K562 (cell line): ENCODE data around the gene KCNAB1. TPM values are rescaled to one million over a fixed set of nuclear protein-coding genes. Genes with fewer than 3 reads are reported as not detected.

Source experiments
- CREB1 ChIP-seq, 2 experiments: sonication (generic) in 1 of 2; formaldehyde crosslinking in 1 of 2; IDR thresholded peaks; 2 replicates each; pipeline versions ENCODE4 v1.6.1 to v1.8.0; 2012 to 2022; ENCODE audit warnings: inconsistent platforms in 1 of 2, mild to moderate bottlenecking in 1 of 2, missing genetic modification reagents in 1 of 2, moderate library complexity in 1 of 2
- ETV5 ChIP-seq: sonication (generic); formaldehyde crosslinking; IDR thresholded peaks from 2 replicates; pipeline ENCODE4 v1.4.0; 2020; ENCODE audit warnings: low read depth, mild to moderate bottlenecking, missing genetic modification reagents
- FOXA3 ChIP-seq, 2 experiments: fragments of 450-650 bp in 1 of 2; sonication (generic) in 1 of 2; formaldehyde crosslinking; IDR thresholded peaks in 1 of 2; conservative IDR thresholded peaks in 1 of 2; 2 replicates each; pipeline versions ENCODE4 v1.4.0 to v1.8.0; 2020 to 2022; ENCODE audit warnings: mild to moderate bottlenecking in 2 of 2, missing genetic modification reagents in 1 of 2
- IFI16 ChIP-seq: fragments of 250-450 bp; sonication (Bioruptor Pico); IDR thresholded peaks from 2 replicates; pipeline ENCODE4 v2.1.2; 2022; ENCODE audit warnings: mild to moderate bottlenecking, inconsistent platforms
- KAT2B ChIP-seq: IDR thresholded peaks from one replicate; pipeline ENCODE4 v1.6.1; 2012; ENCODE audit warnings: low read depth, mild to moderate bottlenecking, control low read depth, inconsistent platforms, low read length, moderate library complexity
- L3MBTL2 ChIP-seq: fragments of 450-650 bp; IDR thresholded peaks from 2 replicates; pipeline ENCODE4 v1.6.1; 2016; ENCODE audit warnings: mild to moderate bottlenecking, moderate library complexity
- NR4A1 ChIP-seq, 2 experiments: fragments of 250-450 bp in 1 of 2; fragments of 450-650 bp in 1 of 2; sonication (Bioruptor Pico) in 1 of 2; IDR thresholded peaks; 2 replicates each; pipeline versions ENCODE4 v1.4.0 to v1.6.1; 2016 to 2020; ENCODE audit warnings: mild to moderate bottlenecking in 2 of 2, missing compliant biosample characterization in 1 of 2, missing genetic modification characterization in 1 of 2, moderate library complexity in 1 of 2
- POLR2G ChIP-seq: fragments of 200-400 bp; formaldehyde crosslinking; IDR thresholded peaks from 2 replicates; pipeline ENCODE4 v1.6.1; 2017; ENCODE audit warnings: low read depth, mild to moderate bottlenecking, antibody characterized with exemption, low read length, moderate library complexity
- SOX6 ChIP-seq: fragments of 450-650 bp; IDR thresholded peaks from 2 replicates; pipeline ENCODE4 v1.6.1; 2014; ENCODE audit warnings: mild to moderate bottlenecking
- SRF ChIP-seq, 2 experiments: fragments of 250-450, 450-650 bp in 1 of 2; sonication (Bioruptor Pico) in 1 of 2; sonication (generic) in 1 of 2; formaldehyde crosslinking; IDR thresholded peaks; 2 replicates each; pipeline versions ENCODE4 v1.5.0 to v1.5.1; 2020 to 2022; ENCODE audit warnings: mild to moderate bottlenecking in 1 of 2, missing genetic modification reagents in 1 of 2
- STAT5A ChIP-seq: IDR thresholded peaks from 2 replicates; pipeline ENCODE4 v1.6.1; 2012; ENCODE audit warnings: low read length, inconsistent platforms, borderline replicate concordance
- ZNF121 ChIP-seq: sonication (generic); formaldehyde crosslinking; conservative IDR thresholded peaks from 2 replicates; pipeline ENCODE4 v1.8.0; 2022; ENCODE audit warnings: missing genetic modification reagents
- ZNF780A ChIP-seq: fragments of 250-450 bp; sonication (Bioruptor Pico); IDR thresholded peaks from 2 replicates; pipeline ENCODE4 v1.5.0; 2021; ENCODE audit warnings: mild to moderate bottlenecking
- polyA plus RNA-seq, 8 experiments: library from polyadenylated mRNA; depleted of rRNA in 4 of 8; stranded (reverse) in 5 of 8; unstranded in 3 of 8; fragments of >200 nt; fragmentation: Nextera tagmentation in 2 of 8; fragmentation: Illumina TruSeq in 1 of 8; extraction: Ambion mirVana in 2 of 8; extraction: Trizol in 1 of 8; gene quantifications; 2 replicates each; pipeline versions ENCODE4 v1.2.1 to v1.2.3, GENCODE V29; 2011 to 2014; ENCODE audit warnings: inconsistent platforms in 1 of 8, missing spikeins in 1 of 8
- total RNA-seq, 7 experiments: library from RNA; depleted of rRNA in 6 of 7; stranded (reverse); fragments of >200 nt in 6 of 7; fragmentation: Illumina TruSeq in 2 of 7; extraction: Trizol in 2 of 7; gene quantifications; 2 replicates each; pipeline versions ENCODE4 v1.2.1 to v1.2.3, GENCODE V29; 2011 to 2021; ENCODE audit warnings: low replicate concordance in 1 of 7
- TF ChIP-seq, protein P1 (sequence below): fragments of 450-650 bp; conservative IDR thresholded peaks from 2 replicates; pipeline ENCODE4 v1.6.1; 2016; ENCODE audit warnings: missing genetic modification characterization, low read depth, mild to moderate bottlenecking, control low read depth, missing compliant biosample characterization
- TF ChIP-seq, protein P2 (sequence below): fragments of 450-650 bp; formaldehyde crosslinking; IDR thresholded peaks from 2 replicates; pipeline ENCODE4 v1.4.0; 2020; ENCODE audit warnings: mild to moderate bottlenecking, mixed read lengths
- TF ChIP-seq, protein P3 (sequence below): fragments of 450-650 bp; formaldehyde crosslinking; conservative IDR thresholded peaks from 2 replicates; pipeline ENCODE4 v1.4.0; 2022; ENCODE audit warnings: mild to moderate bottlenecking, missing genetic modification characterization
- TF ChIP-seq, protein P4 (sequence below): fragments of 450-650 bp; IDR thresholded peaks from 2 replicates; pipeline ENCODE4 v1.6.1; 2017; ENCODE audit warnings: antibody characterized with exemption

Gene KCNAB1
- total and polyA plus RNA-seq, 9 of the 15 experiments (the other 6 are each of a cell fraction or from before 2014, with no cell fraction given) = 0.14 to 1.2 (median 0.51) TPM

DNA sequence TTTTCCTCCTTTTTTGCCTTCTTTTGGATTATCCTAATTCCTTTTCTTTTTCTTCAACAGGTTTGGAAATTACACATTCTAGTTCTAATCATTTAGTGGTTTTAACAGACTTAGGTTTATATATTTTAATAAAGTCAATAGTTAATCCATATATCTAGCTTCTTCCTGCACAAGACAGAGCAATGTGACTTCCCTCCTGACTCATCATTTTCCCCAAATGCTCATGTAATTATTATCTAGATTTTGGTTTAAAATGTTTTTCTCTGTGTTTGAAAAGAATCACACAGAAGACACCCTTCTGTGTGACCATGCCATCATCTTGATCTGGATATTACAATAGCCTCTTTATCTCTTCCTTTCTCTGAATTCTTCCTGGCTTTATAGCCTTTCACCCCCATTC lies 463.1 kb downstream of the KCNAB1 start (continued):
- TF ChIP-seq ZNF121 (CRISPR knock-in tag) = no peak
- TF ChIP-seq, protein P1, sequence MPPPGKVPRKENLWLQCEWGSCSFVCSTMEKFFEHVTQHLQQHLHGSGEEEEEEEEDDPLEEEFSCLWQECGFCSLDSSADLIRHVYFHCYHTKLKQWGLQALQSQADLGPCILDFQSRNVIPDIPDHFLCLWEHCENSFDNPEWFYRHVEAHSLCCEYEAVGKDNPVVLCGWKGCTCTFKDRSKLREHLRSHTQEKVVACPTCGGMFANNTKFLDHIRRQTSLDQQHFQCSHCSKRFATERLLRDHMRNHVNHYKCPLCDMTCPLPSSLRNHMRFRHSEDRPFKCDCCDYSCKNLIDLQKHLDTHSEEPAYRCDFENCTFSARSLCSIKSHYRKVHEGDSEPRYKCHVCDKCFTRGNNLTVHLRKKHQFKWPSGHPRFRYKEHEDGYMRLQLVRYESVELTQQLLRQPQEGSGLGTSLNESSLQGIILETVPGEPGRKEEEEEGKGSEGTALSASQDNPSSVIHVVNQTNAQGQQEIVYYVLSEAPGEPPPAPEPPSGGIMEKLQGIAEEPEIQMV (tag) = no peak
- TF ChIP-seq SOX6 = peak; percentile 29; the same call in 1 of the 2 replicates
- TF ChIP-seq STAT5A = no peak
- no peak for TF ChIP-seq POLR2G
- TF ChIP-seq KAT2B = no peak
- TF ChIP-seq SRF (CRISPR knock-in tag; IDR thresholded peaks at IDR 0.05) = no peak
- no peak for TF ChIP-seq FOXA3 (CRISPR knock-in tag; conservative IDR thresholded peaks at IDR 0.05 in 1 of 2, IDR thresholded peaks at IDR 0.05 in 1 of 2)
- TF ChIP-seq L3MBTL2 = 0 out of 2 replicates have a peak, but pooled peaks have one; percentile 15
- TF ChIP-seq, protein P2, sequence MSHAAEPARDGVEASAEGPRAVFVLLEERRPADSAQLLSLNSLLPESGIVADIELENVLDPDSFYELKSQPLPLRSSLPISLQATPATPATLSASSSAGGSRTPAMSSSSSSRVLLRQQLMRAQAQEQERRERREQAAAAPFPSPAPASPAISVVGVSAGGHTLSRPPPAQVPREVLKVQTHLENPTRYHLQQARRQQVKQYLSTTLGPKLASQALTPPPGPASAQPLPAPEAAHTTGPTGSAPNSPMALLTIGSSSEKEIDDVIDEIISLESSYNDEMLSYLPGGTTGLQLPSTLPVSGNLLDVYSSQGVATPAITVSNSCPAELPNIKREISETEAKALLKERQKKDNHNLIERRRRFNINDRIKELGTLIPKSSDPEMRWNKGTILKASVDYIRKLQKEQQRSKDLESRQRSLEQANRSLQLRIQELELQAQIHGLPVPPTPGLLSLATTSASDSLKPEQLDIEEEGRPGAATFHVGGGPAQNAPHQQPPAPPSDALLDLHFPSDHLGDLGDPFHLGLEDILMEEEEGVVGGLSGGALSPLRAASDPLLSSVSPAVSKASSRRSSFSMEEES (CRISPR knock-in tag) = no peak
- TF ChIP-seq CREB1 (IDR thresholded peaks at IDR 0.05) = no peak
- TF ChIP-seq CREB1 (CRISPR knock-in tag; IDR thresholded peaks at IDR 0.05) = no peak
- TF ChIP-seq, protein P3, sequence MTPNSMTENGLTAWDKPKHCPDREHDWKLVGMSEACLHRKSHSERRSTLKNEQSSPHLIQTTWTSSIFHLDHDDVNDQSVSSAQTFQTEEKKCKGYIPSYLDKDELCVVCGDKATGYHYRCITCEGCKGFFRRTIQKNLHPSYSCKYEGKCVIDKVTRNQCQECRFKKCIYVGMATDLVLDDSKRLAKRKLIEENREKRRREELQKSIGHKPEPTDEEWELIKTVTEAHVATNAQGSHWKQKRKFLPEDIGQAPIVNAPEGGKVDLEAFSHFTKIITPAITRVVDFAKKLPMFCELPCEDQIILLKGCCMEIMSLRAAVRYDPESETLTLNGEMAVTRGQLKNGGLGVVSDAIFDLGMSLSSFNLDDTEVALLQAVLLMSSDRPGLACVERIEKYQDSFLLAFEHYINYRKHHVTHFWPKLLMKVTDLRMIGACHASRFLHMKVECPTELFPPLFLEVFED (CRISPR knock-in tag) = no peak
- TF ChIP-seq IFI16 = no peak
- TF ChIP-seq ETV5 = no peak
- TF ChIP-seq ZNF780A = no peak
- TF ChIP-seq NR4A1 (CRISPR knock-in tag; IDR thresholded peaks at IDR 0.05) = no peak
- TF ChIP-seq NR4A1 (tag; IDR thresholded peaks at IDR 0.05) = no peak
- TF ChIP-seq, protein P4, sequence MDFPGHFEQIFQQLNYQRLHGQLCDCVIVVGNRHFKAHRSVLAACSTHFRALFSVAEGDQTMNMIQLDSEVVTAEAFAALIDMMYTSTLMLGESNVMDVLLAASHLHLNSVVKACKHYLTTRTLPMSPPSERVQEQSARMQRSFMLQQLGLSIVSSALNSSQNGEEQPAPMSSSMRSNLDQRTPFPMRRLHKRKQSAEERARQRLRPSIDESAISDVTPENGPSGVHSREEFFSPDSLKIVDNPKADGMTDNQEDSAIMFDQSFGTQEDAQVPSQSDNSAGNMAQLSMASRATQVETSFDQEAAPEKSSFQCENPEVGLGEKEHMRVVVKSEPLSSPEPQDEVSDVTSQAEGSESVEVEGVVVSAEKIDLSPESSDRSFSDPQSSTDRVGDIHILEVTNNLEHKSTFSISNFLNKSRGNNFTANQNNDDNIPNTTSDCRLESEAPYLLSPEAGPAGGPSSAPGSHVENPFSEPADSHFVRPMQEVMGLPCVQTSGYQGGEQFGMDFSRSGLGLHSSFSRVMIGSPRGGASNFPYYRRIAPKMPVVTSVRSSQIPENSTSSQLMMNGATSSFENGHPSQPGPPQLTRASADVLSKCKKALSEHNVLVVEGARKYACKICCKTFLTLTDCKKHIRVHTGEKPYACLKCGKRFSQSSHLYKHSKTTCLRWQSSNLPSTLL = no peak
